Measurements from ENCODE around the gene B4GAT1.

GRCh38 chr11:66309475-66309874 lies 38.0 kb downstream of the B4GAT1 start:
- no peak for TF ChIP-seq CTCF (IDR thresholded peaks at IDR 0.05)
- TF ChIP-seq EZH2 (IDR thresholded peaks at IDR 0.05) = no peak
- no peak for TF ChIP-seq EZH2phosphoT487 (IDR thresholded peaks at IDR 0.05)
